Tibial artery (tissue), 4 donors: ENCODE measurements around the gene CLIP2.
A peak's percentile ranks its signal among the peaks of the same experiment; 100 is the strongest.
"Not testable (repeated sequence)": the region's sequence is repeated elsewhere in the genome, so short reads cannot be mapped to it uniquely, and the experiment has no call there.

Experiments used
- DNase-seq, 2 donors: peaks; one replicate each; pipeline ENCODE4 v3.0.0-alpha.2; 2019
- H3K27ac ChIP-seq, 2 donors: fragments of 200-600 bp; sonication (generic) in 1 of 2; 1 replicate in 1 of 2; 2 replicates in 1 of 2; pipeline ENCODE4 v1.5.1; 2018 to 2019; ENCODE audit warnings: mild to moderate bottlenecking in 1 of 2
- H3K27me3 ChIP-seq, 2 donors: fragments of 200-600 bp; sonication (generic) in 1 of 2; one replicate each; pipeline versions ENCODE4 v1.5.1 to v1.6.0; 2016 to 2019
- H3K36me3 ChIP-seq, 3 donors: fragments of 200-600 bp; sonication (generic) in 2 of 3; one replicate each; pipeline ENCODE4 v1.5.1; 2016 to 2019; ENCODE audit warnings: mild to moderate bottlenecking in 2 of 3
- H3K4me1 ChIP-seq, 4 donors: fragments of 200-600 bp; sonication (generic) in 2 of 4; 1 replicate in 3 of 4; 2 replicates in 1 of 4; pipeline ENCODE4 v1.5.1; 2016 to 2019
- H3K4me3 ChIP-seq, 2 donors: fragments of 200-600 bp; sonication (generic) in 1 of 2; 1 replicate in 1 of 2; 2 replicates in 1 of 2; pipeline ENCODE4 v1.5.1; 2018 to 2019; ENCODE audit warnings: mild to moderate bottlenecking in 2 of 2
- H3K9me3 ChIP-seq, 3 donors: fragments of 200-600 bp; sonication (generic) in 1 of 3; one replicate each; pipeline ENCODE4 v1.5.1; 2016 to 2019
- CTCF ChIP-seq, 2 experiments: fragments of 200-600 bp in 1 of 2; fragments of 450-650 bp in 1 of 2; IDR thresholded peaks; one replicate each; pipeline ENCODE4 v1.5.1; 2017 to 2019; ENCODE audit warnings: antibody characterized with exemption in 2 of 2, mild to moderate bottlenecking in 1 of 2, moderate library complexity in 1 of 2
- intact Hi-C: fragments of 100-400 bp; cut with DNase I; formaldehyde crosslinking; loops from one replicate; pipeline ENCODE4 v1.15.0; 2023; ENCODE audit warnings: low total_unique reads

Gene CLIP2

GRCh38 chr7:74398426-74398825, 109.2 kb downstream of the CLIP2 start:
- intact Hi-C loops: loop anchor here (5.0 kb wide), 1 partner anchor 531 kb away; no protein-coding TSS in a partner anchor
- Histone ChIP-seq H3K36me3 (peaks cover 8 to 76% (median 46%) of the 10 kb centered on the region in 3 donors), H3K9me3 (no peaks in the 10 kb centered on the region), H3K27ac (no peak overlapping the region), H3K4me3 (no peak overlapping the region), H3K27me3 (no peaks in the 10 kb centered on the region), H3K4me1 (peaks cover 0 to 11% (median 0%) of the 10 kb centered on the region in 4 donors)
- peak in 1 of 2 donors; percentile 5 for DNase-seq
- no peak for TF ChIP-seq CTCF (IDR thresholded peaks at IDR 0.05)

GRCh38 chr7:74399006-74399405, 109.8 kb downstream of the CLIP2 start:
- H3K27ac ChIP-seq: no peak overlapping the region
- DNase-seq: peak in 1 of 2 donors; percentile 11
- H3K9me3 ChIP-seq: no peaks in the 10 kb centered on the region
- no peak for TF ChIP-seq CTCF (IDR thresholded peaks at IDR 0.05)
- no peak overlapping the region for H3K4me3 ChIP-seq
- intact Hi-C loops: loop anchor here (5.0 kb wide), 1 partner anchor 532 kb away; no protein-coding TSS in a partner anchor
- H3K36me3 ChIP-seq: peaks cover 13 to 82% (median 52%) of the 10 kb centered on the region in 3 donors
- H3K4me1 ChIP-seq: peaks cover 0 to 8% (median 0%) of the 10 kb centered on the region in 4 donors
- no peaks in the 10 kb centered on the region for H3K27me3 ChIP-seq

- intact Hi-C loops: loop anchor here (2.0 kb wide), 1 partner anchor 192 kb away; no protein-coding TSS in a partner anchor
- Histone ChIP-seq H3K9me3 (no peaks in the 10 kb centered on the region), H3K4me3 (no peak overlapping the region), H3K36me3 (peaks cover 17 to 87% (median 57%) of the 10 kb centered on the region in 3 donors), H3K27ac (no peak overlapping the region), H3K27me3 (no peaks in the 10 kb centered on the region), H3K4me1 (no peaks in the 10 kb centered on the region)
- peak in 1 of 2 donors; percentile 4 for DNase-seq
- TF ChIP-seq CTCF (IDR thresholded peaks at IDR 0.05): no peak
Measured at GRCh38 chr7:74400420-74401136, 111.4 kb downstream of the CLIP2 start.

- Histone ChIP-seq H3K27me3 (no peaks in the 10 kb centered on the region), H3K9me3 (no peaks in the 10 kb centered on the region), H3K36me3 (peaks cover 17 to 80% (median 51%) of the 10 kb centered on the region in 3 donors), H3K27ac (no peak overlapping the region), H3K4me1 (no peaks in the 10 kb centered on the region), H3K4me3 (no peak overlapping the region)
- intact Hi-C loops: loop anchor here (2.0 kb wide), 1 partner anchor 192 kb away; no protein-coding TSS in a partner anchor
- peak; percentile 95 to 98 for TF ChIP-seq CTCF (IDR thresholded peaks at IDR 0.05)
- DNase-seq: peak; percentile 61 to 75
Measured at GRCh38 chr7:74401137-74401859, 112.1 kb downstream of the CLIP2 start.

GRCh38 chr7:74402668-74403067, 113.5 kb downstream of the CLIP2 start:
- H3K4me1 ChIP-seq, H3K27ac ChIP-seq, H3K27me3 ChIP-seq, H3K9me3 ChIP-seq, H3K4me3 ChIP-seq, intact Hi-C loops, DNase-seq: not testable (repeated sequence)
- H3K36me3 ChIP-seq: peaks cover 17 to 66% (median 41%) of the 10 kb centered on the region in 3 donors
